ENCODE measurements around the gene HSPA2. TPM values are rescaled to one million over a fixed set of nuclear protein-coding genes. Genes with fewer than 3 reads are reported as not detected.

The HSPA2 gene
- total and polyA plus RNA-seq, 2 of the 13 experiments (the other 11 are each of a cell fraction or from before 2014, with no cell fraction given): 0.15 to 0.27 TPM

- peak; percentile 87; the same call in 1 of the 2 replicates for TF ChIP-seq ZNF879 (CRISPR knock-in tag; IDR thresholded peaks at IDR 0.05)
- no peak for TF ChIP-seq ZKSCAN1 (IDR thresholded peaks at IDR 0.05; ENCODE audit: low read length)
- TF ChIP-seq, protein P1, sequence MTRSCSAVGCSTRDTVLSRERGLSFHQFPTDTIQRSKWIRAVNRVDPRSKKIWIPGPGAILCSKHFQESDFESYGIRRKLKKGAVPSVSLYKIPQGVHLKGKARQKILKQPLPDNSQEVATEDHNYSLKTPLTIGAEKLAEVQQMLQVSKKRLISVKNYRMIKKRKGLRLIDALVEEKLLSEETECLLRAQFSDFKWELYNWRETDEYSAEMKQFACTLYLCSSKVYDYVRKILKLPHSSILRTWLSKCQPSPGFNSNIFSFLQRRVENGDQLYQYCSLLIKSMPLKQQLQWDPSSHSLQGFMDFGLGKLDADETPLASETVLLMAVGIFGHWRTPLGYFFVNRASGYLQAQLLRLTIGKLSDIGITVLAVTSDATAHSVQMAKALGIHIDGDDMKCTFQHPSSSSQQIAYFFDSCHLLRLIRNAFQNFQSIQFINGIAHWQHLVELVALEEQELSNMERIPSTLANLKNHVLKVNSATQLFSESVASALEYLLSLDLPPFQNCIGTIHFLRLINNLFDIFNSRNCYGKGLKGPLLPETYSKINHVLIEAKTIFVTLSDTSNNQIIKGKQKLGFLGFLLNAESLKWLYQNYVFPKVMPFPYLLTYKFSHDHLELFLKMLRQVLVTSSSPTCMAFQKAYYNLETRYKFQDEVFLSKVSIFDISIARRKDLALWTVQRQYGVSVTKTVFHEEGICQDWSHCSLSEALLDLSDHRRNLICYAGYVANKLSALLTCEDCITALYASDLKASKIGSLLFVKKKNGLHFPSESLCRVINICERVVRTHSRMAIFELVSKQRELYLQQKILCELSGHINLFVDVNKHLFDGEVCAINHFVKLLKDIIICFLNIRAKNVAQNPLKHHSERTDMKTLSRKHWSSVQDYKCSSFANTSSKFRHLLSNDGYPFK (CRISPR knock-in tag; IDR thresholded peaks at IDR 0.05; ENCODE audit: borderline replicate concordance): 0 out of 2 replicates have a peak, but pooled peaks have one; percentile 16
- TF ChIP-seq FOXP4 (CRISPR knock-in tag; IDR thresholded peaks at IDR 0.05): peak; percentile 32
- peak; percentile 94; the same call in 1 of the 2 replicates for TF ChIP-seq ZNF546 (CRISPR knock-in tag; conservative IDR thresholded peaks at IDR 0.05)
- 0 out of 2 replicates have a peak, but pooled peaks have one; percentile 2 for TF ChIP-seq ZNF777 (CRISPR knock-in tag; IDR thresholded peaks at IDR 0.05)
- TF ChIP-seq ZNF33B (CRISPR knock-in tag; IDR thresholded peaks at IDR 0.05): peak; percentile 2; the same call in 1 of the 2 replicates
- TF ChIP-seq ZNF460 (CRISPR knock-in tag; IDR thresholded peaks at IDR 0.05; ENCODE audit: borderline replicate concordance): peak; percentile 22; the same call in 1 of the 2 replicates
- peak; percentile 62 for TF ChIP-seq HNRNPLL (IDR thresholded peaks at IDR 0.05; ENCODE audit: low read depth, low read length, poor library complexity, severe bottlenecking)
- no peak for TF ChIP-seq ZNF781 (CRISPR knock-in tag; IDR thresholded peaks at IDR 0.05; ENCODE audit: borderline replicate concordance, not compliant biosample characterization)
- TF ChIP-seq FOXO4 (CRISPR knock-in tag; conservative IDR thresholded peaks at IDR 0.05): 0 out of 2 replicates have a peak, but pooled peaks have one; percentile 36
- peak; percentile 82 for TF ChIP-seq POLR2AphosphoS5 (IDR thresholded peaks at IDR 0.05; ENCODE audit: low read depth, low read length)
- TF ChIP-seq YY1 (IDR thresholded peaks at IDR 0.05; ENCODE audit: insufficient read depth, insufficient replicate concordance, low read depth, low read length): peak; percentile 11
- peak; percentile 59 for TF ChIP-seq PHF20 (CRISPR knock-in tag; IDR thresholded peaks at IDR 0.05)
- TF ChIP-seq, protein P2, sequence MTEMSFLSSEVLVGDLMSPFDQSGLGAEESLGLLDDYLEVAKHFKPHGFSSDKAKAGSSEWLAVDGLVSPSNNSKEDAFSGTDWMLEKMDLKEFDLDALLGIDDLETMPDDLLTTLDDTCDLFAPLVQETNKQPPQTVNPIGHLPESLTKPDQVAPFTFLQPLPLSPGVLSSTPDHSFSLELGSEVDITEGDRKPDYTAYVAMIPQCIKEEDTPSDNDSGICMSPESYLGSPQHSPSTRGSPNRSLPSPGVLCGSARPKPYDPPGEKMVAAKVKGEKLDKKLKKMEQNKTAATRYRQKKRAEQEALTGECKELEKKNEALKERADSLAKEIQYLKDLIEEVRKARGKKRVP (CRISPR knock-in tag; IDR thresholded peaks at IDR 0.05): 0 out of 4 replicates have a peak, but pooled peaks of 1 of the 2 experiments have one; percentile 20
- TF ChIP-seq ZBTB3 (CRISPR knock-in tag; IDR thresholded peaks at IDR 0.05; ENCODE audit: borderline replicate concordance, low read depth): 0 out of 2 replicates have a peak, but pooled peaks have one; percentile 10
- TF ChIP-seq BATF2 (CRISPR knock-in tag; IDR thresholded peaks at IDR 0.05): peak; percentile 73; the same call in 1 of the 2 replicates
- 0 out of 2 replicates have a peak, but pooled peaks have one; percentile 39 for TF ChIP-seq MEIS2 (CRISPR knock-in tag; IDR thresholded peaks at IDR 0.05)
- 0 out of 2 replicates have a peak, but pooled peaks have one; percentile 9 for TF ChIP-seq ZNF235 (CRISPR knock-in tag; IDR thresholded peaks at IDR 0.05; ENCODE audit: borderline replicate concordance)
These were observed 36.9 kb upstream of the HSPA2 start, which contains the start of gene ZBTB25 (continued) for GRCh38 chr14:64503434-64504309.
